ENCODE measurements around the gene HNRNPA2B1. TPM values are rescaled to one million over a fixed set of nuclear protein-coding genes. Genes with fewer than 3 reads are reported as not detected.
"Not testable (repeated sequence)": the region's sequence is repeated elsewhere in the genome, so short reads cannot be mapped to it uniquely, and the experiment has no call there.

Gene HNRNPA2B1
- total and polyA plus RNA-seq, 4 experiments from 2014 or later, result 450 to 700 (median 470) TPM

DNA sequence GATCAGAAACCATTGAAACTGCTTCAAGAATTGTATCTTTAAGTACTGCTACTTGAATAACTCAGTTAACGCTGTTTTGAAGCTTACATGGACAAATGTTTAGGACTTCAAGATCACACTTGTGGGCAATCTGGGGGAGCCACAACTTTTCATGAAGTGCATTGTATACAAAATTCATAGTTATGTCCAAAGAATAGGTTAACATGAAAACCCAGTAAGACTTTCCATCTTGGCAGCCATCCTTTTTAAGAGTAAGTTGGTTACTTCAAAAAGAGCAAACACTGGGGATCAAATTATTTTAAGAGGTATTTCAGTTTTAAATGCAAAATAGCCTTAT lies 14.7 kb downstream of the HNRNPA2B1 start:
- peaks cover 65% of the 10 kb centered on the region for H3K4me1 ChIP-seq (ENCODE audit: insufficient read depth, low read length)
- no peak overlapping the region for H3K4me3 ChIP-seq (ENCODE audit: low read length in 2 of 2)
- H3K9me3 ChIP-seq (ENCODE audit: control insufficient read depth in 1 of 2, low read length in 2 of 2), result no peaks in the 10 kb centered on the region
- Mint-ChIP-seq H3K27ac (peak overlapping the region; percentile 60 to 88 (median 79)), H3K4me3 (peak overlapping the region in 1 of 8 donors; percentile 55), H3K4me1 (peaks cover 47 to 86% (median 70%) of the 10 kb centered on the region in 4 donors), H3K9me3 (peaks cover 0 to 9% (median 0%) of the 10 kb centered on the region in 8 donors), H3K27me3 (no peaks in the 10 kb centered on the region), H3K36me3 (peaks cover 40 to 66% of the 10 kb centered on the region in 2 donors)
- no peaks in the 10 kb centered on the region for H3K27me3 ChIP-seq (ENCODE audit: insufficient read depth, low read length)
- CTCF ChIA-PET (ENCODE audit: partially characterized antibody), result no interaction called here
- no peak for DNase-seq
- POLR2A ChIA-PET (ENCODE audit: partially characterized antibody), result interaction anchor here (1.9 to 13.7 kb wide), 2 partner anchors 11 to 28 kb away, joined by 4 to 369 read pairs; partner anchors contain the start of genes CBX3 and HNRNPA2B1
- no peak overlapping the region for H3K27ac ChIP-seq (ENCODE audit: low read depth, low read length)
- intact Hi-C loops (cut with micrococcal nuclease), result no loop called here
- peaks cover 20% of the 10 kb centered on the region for H3K36me3 ChIP-seq (ENCODE audit: insufficient read depth, low read length)

DNA sequence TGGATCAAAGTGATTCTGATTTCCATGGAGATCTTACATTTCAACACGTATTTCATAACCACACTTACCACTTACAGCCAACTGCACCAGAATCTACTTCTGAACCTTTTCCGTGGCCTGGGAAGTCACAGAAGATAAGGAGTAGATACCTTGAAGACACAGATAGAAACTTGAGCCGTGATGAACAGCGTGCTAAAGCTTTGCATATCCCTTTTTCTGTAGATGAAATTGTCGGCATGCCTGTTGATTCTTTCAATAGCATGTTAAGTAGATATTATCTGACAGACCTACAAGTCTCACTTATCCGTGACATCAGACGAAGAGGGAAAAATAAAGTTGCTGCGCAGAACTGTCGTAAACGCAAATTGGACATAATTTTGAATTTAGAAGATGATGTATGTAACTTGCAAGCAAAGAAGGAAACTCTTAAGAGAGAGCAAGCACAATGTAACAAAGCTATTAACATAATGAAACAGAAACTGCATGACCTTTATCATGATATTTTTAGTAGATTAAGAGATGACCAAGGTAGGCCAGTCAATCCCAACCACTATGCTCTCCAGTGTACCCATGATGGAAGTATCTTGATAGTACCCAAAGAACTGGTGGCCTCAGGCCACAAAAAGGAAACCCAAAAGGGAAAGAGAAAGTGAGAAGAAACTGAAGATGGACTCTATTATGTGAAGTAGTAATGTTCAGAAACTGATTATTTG lies 15.3 kb downstream of the HNRNPA2B1 start:
- H3K4me3 Mint-ChIP-seq, result peak overlapping the region in 2 of 8 donors; percentile 15 to 55
- peaks cover 15% of the 10 kb centered on the region for H3K36me3 ChIP-seq (ENCODE audit: insufficient read depth, low read length)
- peaks cover 0 to 9% (median 0%) of the 10 kb centered on the region in 8 donors for H3K9me3 Mint-ChIP-seq
- peak overlapping the region; percentile 60 to 88 (median 79) for H3K27ac Mint-ChIP-seq
- H3K4me1 Mint-ChIP-seq, result peaks cover 45 to 86% (median 69%) of the 10 kb centered on the region in 4 donors
- ChIA-PET CTCF (ENCODE audit: partially characterized antibody) (no interaction called here), POLR2A (ENCODE audit: partially characterized antibody) (interaction anchor here (0.7 to 13.7 kb wide), 4 partner anchors 12 to 91 kb away, joined by 3 to 369 read pairs (median 6); partner anchors contain the start of genes CBX3, HNRNPA2B1 and NFE2L3)
- peaks cover 35 to 61% of the 10 kb centered on the region in 2 donors for H3K36me3 Mint-ChIP-seq
- H3K9me3 ChIP-seq (ENCODE audit: control insufficient read depth in 1 of 2, low read length in 2 of 2), result no peaks in the 10 kb centered on the region
- H3K27me3 ChIP-seq (ENCODE audit: insufficient read depth, low read length), result no peaks in the 10 kb centered on the region
- no peak overlapping the region for H3K4me3 ChIP-seq (ENCODE audit: low read length in 2 of 2)
- H3K4me1 ChIP-seq (ENCODE audit: insufficient read depth, low read length), result peaks cover 60% of the 10 kb centered on the region
- peak overlapping the region; percentile 7 for H3K27ac ChIP-seq (ENCODE audit: low read depth, low read length)
- intact Hi-C loops (cut with micrococcal nuclease), result no loop called here
- no peak for DNase-seq
- H3K27me3 Mint-ChIP-seq, result no peaks in the 10 kb centered on the region

DNA sequence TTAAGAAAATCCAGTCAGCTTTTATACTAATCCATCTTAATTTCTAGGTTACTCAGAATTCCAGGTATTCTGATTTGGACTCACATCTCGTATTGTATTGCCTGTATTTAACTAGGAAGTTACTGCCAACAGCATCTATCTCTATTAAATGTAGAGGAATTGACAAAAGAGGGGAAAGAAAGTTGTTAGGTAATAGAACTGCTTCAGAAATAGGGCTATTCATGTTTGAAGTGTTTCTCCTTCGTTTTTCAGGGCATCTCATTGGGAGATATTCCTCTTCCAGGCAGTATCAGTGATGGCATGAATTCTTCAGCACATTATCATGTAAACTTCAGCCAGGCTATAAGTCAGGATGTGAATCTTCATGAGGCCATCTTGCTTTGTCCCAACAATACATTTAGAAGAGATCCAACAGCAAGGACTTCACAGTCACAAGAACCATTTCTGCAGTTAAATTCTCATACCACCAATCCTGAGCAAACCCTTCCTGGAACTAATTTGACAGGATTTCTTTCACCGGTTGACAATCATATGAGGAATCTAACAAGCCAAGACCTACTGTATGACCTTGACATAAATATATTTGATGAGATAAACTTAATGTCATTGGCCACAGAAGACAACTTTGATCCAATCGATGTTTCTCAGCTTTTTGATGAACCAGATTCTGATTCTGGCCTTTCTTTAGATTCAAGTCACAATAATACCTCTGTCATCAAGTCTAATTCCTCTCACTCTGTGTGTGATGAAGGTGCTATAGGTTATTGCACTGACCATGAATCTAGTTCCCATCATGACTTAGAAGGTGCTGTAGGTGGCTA lies 16.1 kb downstream of the HNRNPA2B1 start:
- H3K27me3 Mint-ChIP-seq; H3K9me3 ChIP-seq (ENCODE audit: control insufficient read depth in 1 of 2, low read length in 2 of 2); H3K27me3 ChIP-seq (ENCODE audit: insufficient read depth, low read length); DNase-seq; intact Hi-C loops (cut with micrococcal nuclease); H3K9me3 Mint-ChIP-seq; H3K36me3 ChIP-seq (ENCODE audit: insufficient read depth, low read length); H3K4me3 ChIP-seq (ENCODE audit: low read length in 2 of 2): not testable (repeated sequence)
- Mint-ChIP-seq H3K36me3 (peaks cover 29 to 54% of the 10 kb centered on the region in 2 donors), H3K4me1 (peaks cover 50 to 87% (median 70%) of the 10 kb centered on the region in 4 donors), H3K4me3 (peak overlapping the region in 2 of 8 donors; percentile 15 to 55), H3K27ac (peak overlapping the region; percentile 44 to 88 (median 60))
- H3K4me1 ChIP-seq (ENCODE audit: insufficient read depth, low read length), result peaks cover 62% of the 10 kb centered on the region
- CTCF ChIA-PET (ENCODE audit: partially characterized antibody), result interaction anchor here (0.9 to 1.0 kb wide), 2 partner anchors 14 to 33 kb away, joined by 3 to 5 read pairs; partner anchors contain the start of gene NFE2L3
- POLR2A ChIA-PET (ENCODE audit: partially characterized antibody), result interaction anchor here (0.7 to 13.7 kb wide), 5 partner anchors 12 to 90 kb away, joined by 3 to 369 read pairs (median 7); partner anchors contain the start of genes CBX3, HNRNPA2B1 and NFE2L3
- peak overlapping the region; percentile 7 for H3K27ac ChIP-seq (ENCODE audit: low read depth, low read length)

DNA sequence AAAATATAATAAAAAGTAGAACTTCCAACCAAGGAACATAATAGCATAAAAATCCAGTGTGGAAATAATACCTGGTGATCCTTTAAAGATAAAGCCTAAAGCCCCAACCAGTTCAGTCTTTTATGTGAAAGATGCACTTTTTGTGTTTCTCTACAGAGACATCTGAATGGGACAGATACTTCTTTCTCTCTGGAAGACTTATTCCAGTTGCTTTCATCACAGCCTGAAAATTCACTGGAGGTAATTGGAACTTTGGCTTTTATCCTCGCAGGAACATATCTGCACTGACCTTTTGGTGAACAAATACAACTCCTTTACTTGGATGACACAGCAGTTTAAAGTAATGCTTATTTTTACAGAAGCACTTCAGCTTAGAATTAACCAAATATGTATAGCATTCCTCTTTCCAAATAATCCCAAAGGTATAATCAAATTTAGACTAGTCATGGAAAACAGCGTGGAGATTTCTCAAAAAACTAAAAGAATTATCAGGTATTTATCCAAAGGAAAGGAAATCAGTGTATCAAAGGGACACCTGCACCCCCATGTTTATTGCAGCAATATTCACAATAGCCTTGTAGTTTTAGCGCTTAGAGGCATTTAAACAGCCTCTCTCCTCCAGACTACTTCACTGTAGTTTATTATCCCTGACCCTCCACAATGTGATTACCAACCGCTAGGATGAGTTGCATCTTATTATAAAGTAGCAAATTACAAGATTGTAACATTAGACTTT lies 16.8 kb downstream of the HNRNPA2B1 start:
- Histone ChIP-seq H3K27me3 (ENCODE audit: insufficient read depth, low read length) (no peaks in the 10 kb centered on the region), H3K9me3 (ENCODE audit: control insufficient read depth in 1 of 2, low read length in 2 of 2) (no peaks in the 10 kb centered on the region), H3K4me1 (ENCODE audit: insufficient read depth, low read length) (peaks cover 56% of the 10 kb centered on the region), H3K36me3 (ENCODE audit: insufficient read depth, low read length) (peaks cover 2% of the 10 kb centered on the region), H3K27ac (ENCODE audit: low read depth, low read length) (no peak overlapping the region), H3K4me3 (ENCODE audit: low read length in 2 of 2) (no peak overlapping the region)
- Mint-ChIP-seq H3K9me3 (peaks cover 0 to 9% (median 0%) of the 10 kb centered on the region in 8 donors), H3K4me1 (peaks cover 47 to 84% (median 64%) of the 10 kb centered on the region in 4 donors), H3K27me3 (no peaks in the 10 kb centered on the region), H3K4me3 (no peak overlapping the region), H3K36me3 (peaks cover 22 to 46% of the 10 kb centered on the region in 2 donors), H3K27ac (peak overlapping the region in 6 of 7 donors; percentile 25 to 81 (median 42))
- ChIA-PET CTCF (ENCODE audit: partially characterized antibody) (interaction anchor here (0.7 to 1.7 kb wide), 5 partner anchors 8 to 32 kb away, joined by 3 to 7 read pairs (median 5); partner anchors contain the start of gene NFE2L3), POLR2A (ENCODE audit: partially characterized antibody) (interaction anchor here (0.9 to 13.7 kb wide), 7 partner anchors 12 to 94 kb away, joined by 3 to 369 read pairs (median 4); partner anchors contain the start of genes CBX3, HNRNPA2B1 and NFE2L3)
- intact Hi-C loops (cut with micrococcal nuclease), result loop anchor here (2.0 kb wide), 1 partner anchor 13 kb away; no protein-coding TSS in a partner anchor
- DNase-seq, result no peak

DNA sequence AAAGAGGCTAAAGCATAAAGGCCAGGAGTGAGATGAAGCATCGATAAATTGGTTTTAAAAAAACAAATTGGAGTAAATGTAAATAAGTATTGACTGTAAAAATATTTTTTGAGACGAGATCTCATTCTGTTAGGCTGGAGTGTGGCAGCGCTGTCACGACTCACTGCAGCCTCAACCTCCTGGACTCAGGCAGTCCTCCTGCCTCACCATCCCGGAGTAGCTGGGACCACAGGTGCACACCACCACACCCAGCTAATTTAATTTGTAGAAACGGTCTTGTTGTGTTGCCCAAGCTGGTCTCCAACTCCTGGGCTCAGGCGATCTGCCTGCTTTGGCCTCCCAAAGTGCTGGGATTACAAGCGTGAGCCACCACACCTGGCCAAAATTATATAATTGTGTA lies 17.8 kb downstream of the HNRNPA2B1 start:
- Mint-ChIP-seq H3K4me1 (peaks cover 45 to 78% (median 58%) of the 10 kb centered on the region in 4 donors), H3K27me3 (no peaks in the 10 kb centered on the region), H3K4me3 (no peak overlapping the region), H3K36me3 (peaks cover 19 to 38% of the 10 kb centered on the region in 2 donors), H3K27ac (peak overlapping the region in 5 of 7 donors; percentile 13 to 81 (median 63)), H3K9me3 (peaks cover 0 to 5% (median 0%) of the 10 kb centered on the region in 8 donors)
- POLR2A ChIA-PET (ENCODE audit: partially characterized antibody), result interaction anchor here (0.6 to 13.7 kb wide), 10 partner anchors 9 to 109 kb away, joined by 3 to 369 read pairs (median 4); partner anchors contain the start of genes CBX3, HNRNPA2B1, NFE2L3 and SNX10
- no peak overlapping the region for H3K27ac ChIP-seq (ENCODE audit: low read depth, low read length)
- H3K27me3 ChIP-seq (ENCODE audit: insufficient read depth, low read length), result no peaks in the 10 kb centered on the region
- H3K4me3 ChIP-seq (ENCODE audit: low read length in 2 of 2), result no peak overlapping the region
- intact Hi-C loops (cut with micrococcal nuclease), result loop anchor here (2.0 kb wide), 1 partner anchor 14 kb away; no protein-coding TSS in a partner anchor
- CTCF ChIA-PET (ENCODE audit: partially characterized antibody), result interaction anchor here (0.7 to 4.2 kb wide), 6 partner anchors 9 to 92 kb away, joined by 3 to 22 read pairs (median 5); partner anchors contain the start of gene NFE2L3
- no peaks in the 10 kb centered on the region for H3K9me3 ChIP-seq (ENCODE audit: control insufficient read depth in 1 of 2, low read length in 2 of 2)
- no peak for DNase-seq
- no peaks in the 10 kb centered on the region for H3K36me3 ChIP-seq (ENCODE audit: insufficient read depth, low read length)
- H3K4me1 ChIP-seq (ENCODE audit: insufficient read depth, low read length), result peaks cover 51% of the 10 kb centered on the region

DNA sequence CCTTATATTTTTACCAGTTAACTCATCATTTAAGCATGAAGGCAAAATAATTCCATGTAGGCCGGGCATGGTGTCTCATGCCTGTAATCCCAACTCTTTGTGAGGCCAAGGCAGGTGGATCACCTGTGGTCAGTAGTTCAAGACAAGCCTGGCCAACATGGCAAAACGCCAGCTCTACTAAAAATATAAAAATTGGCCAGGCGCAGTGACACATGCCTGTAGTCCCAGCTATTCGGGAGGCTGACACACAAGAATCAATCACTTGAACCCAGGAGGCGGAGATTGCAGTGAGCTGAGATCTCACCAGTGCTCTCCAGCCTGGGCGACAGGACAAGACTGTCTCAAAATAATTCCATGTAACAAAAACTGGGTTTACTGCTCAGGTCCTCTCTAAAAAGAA lies 18.3 kb downstream of the HNRNPA2B1 start:
- Mint-ChIP-seq H3K4me1 (peaks cover 43 to 78% (median 56%) of the 10 kb centered on the region in 4 donors), H3K27me3 (no peaks in the 10 kb centered on the region)
- intact Hi-C loops (cut with micrococcal nuclease), result loop anchor here (2.0 kb wide), 1 partner anchor 15 kb away; no protein-coding TSS in a partner anchor

More for the DNA sequence above, 18.3 kb downstream of the HNRNPA2B1 start:
- peaks cover 46% of the 10 kb centered on the region for H3K4me1 ChIP-seq (ENCODE audit: insufficient read depth, low read length)
- CTCF ChIA-PET (ENCODE audit: partially characterized antibody), result interaction anchor here (1.0 to 4.2 kb wide), 5 partner anchors 10 to 92 kb away, joined by 4 to 22 read pairs (median 6); partner anchors contain the start of gene NFE2L3
- H3K4me3 ChIP-seq (ENCODE audit: low read length in 2 of 2), result no peak overlapping the region
- H3K9me3 Mint-ChIP-seq, result peaks cover 0 to 5% (median 0%) of the 10 kb centered on the region in 8 donors
- no peaks in the 10 kb centered on the region for H3K36me3 ChIP-seq (ENCODE audit: insufficient read depth, low read length)
- no peaks in the 10 kb centered on the region for H3K27me3 ChIP-seq (ENCODE audit: insufficient read depth, low read length)
- peaks cover 19 to 34% of the 10 kb centered on the region in 2 donors for H3K36me3 Mint-ChIP-seq
- POLR2A ChIA-PET (ENCODE audit: partially characterized antibody), result interaction anchor here (0.6 to 13.7 kb wide), 10 partner anchors 9 to 109 kb away, joined by 3 to 369 read pairs (median 4); partner anchors contain the start of genes CBX3, HNRNPA2B1, NFE2L3 and SNX10
- H3K27ac ChIP-seq (ENCODE audit: low read depth, low read length), result no peak overlapping the region
- peak overlapping the region in 2 of 7 donors; percentile 20 to 81 for H3K27ac Mint-ChIP-seq
- no peak overlapping the region for H3K4me3 Mint-ChIP-seq
- no peaks in the 10 kb centered on the region for H3K9me3 ChIP-seq (ENCODE audit: control insufficient read depth in 1 of 2, low read length in 2 of 2)
- no peak for DNase-seq
